Measurements from ENCODE around the gene FITM2.

FITM2 gene

GRCh38 chr20:44314870-44315269, 3.9 kb upstream of the FITM2 start:
- TF ChIP-seq TAF1 (IDR thresholded peaks at IDR 0.05; ENCODE audit: borderline replicate concordance, insufficient read depth, low read length): no peak
- TF ChIP-seq FOXP2 (optimal IDR thresholded peaks at IDR 0.05; ENCODE audit: borderline replicate concordance, extremely low read depth, extremely low read length, insufficient read depth): no peak
- TF ChIP-seq REST (IDR thresholded peaks at IDR 0.05; ENCODE audit: insufficient read depth in 1 of 2, low read depth in 2 of 2, low read length in 2 of 2): no peak
- no peak for TF ChIP-seq SIN3A (IDR thresholded peaks at IDR 0.05; ENCODE audit: borderline replicate concordance, insufficient read depth, low read length)
- no peak for TF ChIP-seq POLR2AphosphoS5 (IDR thresholded peaks at IDR 0.05; ENCODE audit: low read depth, low read length)

DNA sequence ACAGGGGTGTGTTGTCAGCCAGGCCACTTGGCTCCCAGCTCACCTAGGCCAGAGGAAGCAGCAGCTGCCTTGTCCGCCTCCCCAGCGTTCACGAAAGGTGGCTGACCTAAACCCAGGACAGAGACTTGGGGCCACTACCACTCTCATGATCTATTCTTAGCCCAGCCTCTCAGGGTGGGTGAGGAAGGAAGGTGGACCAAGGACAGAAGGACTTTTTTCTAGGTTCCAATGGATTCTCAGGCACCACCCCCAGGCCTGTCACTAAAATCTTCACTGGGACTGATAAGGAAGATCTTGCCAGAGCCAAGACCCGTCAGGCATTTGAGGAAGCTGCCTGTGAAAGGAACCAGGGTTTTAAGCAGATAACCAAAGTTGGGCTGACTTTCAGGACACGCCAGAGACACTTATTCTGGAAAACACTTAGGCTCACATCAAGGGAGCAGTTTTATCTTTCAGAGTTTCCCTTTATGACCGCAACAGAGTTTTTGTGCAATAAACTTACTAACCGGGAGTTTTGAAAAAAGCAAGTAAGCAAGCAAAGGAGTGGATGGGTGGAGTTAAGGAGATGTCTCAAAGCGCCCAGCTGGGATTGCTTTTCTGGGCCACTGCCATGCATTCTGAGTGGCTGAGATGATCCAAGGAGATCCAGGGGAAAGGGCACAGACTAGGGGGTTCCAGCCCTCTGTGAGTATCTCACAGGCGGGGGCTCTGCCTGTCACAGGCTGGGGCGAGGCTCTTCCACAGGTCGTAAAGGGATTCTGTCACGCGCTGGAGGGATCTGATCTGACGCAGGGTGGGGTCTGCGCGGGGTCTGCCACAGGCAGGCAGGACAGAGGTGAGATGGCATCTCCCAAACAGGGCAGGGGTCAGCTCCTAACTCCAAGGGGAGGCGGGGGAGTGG, 989 bp downstream of the FITM2 start:
- TF ChIP-seq TAF1 (IDR thresholded peaks at IDR 0.05; ENCODE audit: borderline replicate concordance, insufficient read depth, low read length): no peak
- no peak for TF ChIP-seq POLR2AphosphoS5 (IDR thresholded peaks at IDR 0.05; ENCODE audit: low read depth, low read length)
- no peak for TF ChIP-seq FOXP2 (optimal IDR thresholded peaks at IDR 0.05; ENCODE audit: borderline replicate concordance, extremely low read depth, extremely low read length, insufficient read depth)
- no peak for TF ChIP-seq REST (IDR thresholded peaks at IDR 0.05; ENCODE audit: insufficient read depth in 1 of 2, low read depth in 2 of 2, low read length in 2 of 2)
- no peak for TF ChIP-seq SIN3A (IDR thresholded peaks at IDR 0.05; ENCODE audit: borderline replicate concordance, insufficient read depth, low read length)

- no peak for TF ChIP-seq TAF1 (IDR thresholded peaks at IDR 0.05; ENCODE audit: borderline replicate concordance, insufficient read depth, low read length)
Measured at GRCh38 chr20:44306927-44307326, 4.1 kb downstream of the FITM2 start.

DNA sequence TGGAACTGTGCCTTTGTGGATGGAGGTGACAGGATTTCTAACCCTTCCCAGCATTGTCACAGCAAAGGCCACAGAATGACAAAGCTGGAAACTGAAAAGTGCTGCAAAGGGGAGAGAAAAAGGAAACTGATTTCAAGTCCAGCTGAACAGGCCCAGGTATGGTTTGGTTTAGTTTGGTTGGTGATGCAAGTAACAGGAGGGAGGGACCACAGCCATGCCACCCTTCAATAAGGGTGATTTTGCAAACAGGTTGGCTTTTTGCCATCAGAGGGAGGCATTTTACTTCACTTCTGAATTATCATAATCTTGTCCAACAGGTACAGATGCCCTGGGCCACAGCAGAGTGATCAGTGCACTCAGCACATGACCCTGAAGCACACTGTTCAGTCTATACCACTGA, 6.6 kb downstream of the FITM2 start:
- TF ChIP-seq FOXP2 (optimal IDR thresholded peaks at IDR 0.05; ENCODE audit: borderline replicate concordance, extremely low read depth, extremely low read length, insufficient read depth): no peak
- TF ChIP-seq REST (IDR thresholded peaks at IDR 0.05; ENCODE audit: insufficient read depth in 1 of 2, low read depth in 2 of 2, low read length in 2 of 2): no peak
- no peak for TF ChIP-seq TAF1 (IDR thresholded peaks at IDR 0.05; ENCODE audit: borderline replicate concordance, insufficient read depth, low read length)

- TF ChIP-seq FOXP2 (optimal IDR thresholded peaks at IDR 0.05; ENCODE audit: borderline replicate concordance, extremely low read depth, extremely low read length, insufficient read depth): no peak
- no peak for TF ChIP-seq REST (IDR thresholded peaks at IDR 0.05; ENCODE audit: insufficient read depth in 1 of 2, low read depth in 2 of 2, low read length in 2 of 2)
- no peak for TF ChIP-seq TAF1 (IDR thresholded peaks at IDR 0.05; ENCODE audit: borderline replicate concordance, insufficient read depth, low read length)
- no peak for TF ChIP-seq SIN3A (IDR thresholded peaks at IDR 0.05; ENCODE audit: borderline replicate concordance, insufficient read depth, low read length)
- TF ChIP-seq POLR2AphosphoS5 (IDR thresholded peaks at IDR 0.05; ENCODE audit: low read depth, low read length): no peak
Measured at GRCh38 chr20:44302736-44303135, 8.3 kb downstream of the FITM2 start.

Data from PFSK-1 (cell line).